GM12878 (cell line): Measurements from ENCODE around the gene PLCB4.

ENCODE experiments used
- CBFB ChIP-seq: IDR thresholded peaks from 2 replicates; pipeline ENCODE4 v1.6.1; 2016; ENCODE audit warnings: antibody characterized with exemption, low read depth
- CHD1 ChIP-seq: IDR thresholded peaks from 2 replicates; pipeline ENCODE4 v1.6.1; 2012; ENCODE audit warnings: low read depth, low read length, improper control_type of control experiment
- CREB1 ChIP-seq: IDR thresholded peaks from 2 replicates; pipeline ENCODE4 v1.6.1; 2012; ENCODE audit warnings: low read depth, mild to moderate bottlenecking, inconsistent platforms
- EGR1 ChIP-seq, 2 experiments: IDR thresholded peaks; 1 replicate in 1 of 2; 2 replicates in 1 of 2; pipeline ENCODE4 v1.6.1; 2011 to 2012; ENCODE audit warnings: low read depth in 2 of 2, low read length in 2 of 2, borderline replicate concordance in 1 of 2, mild to moderate bottlenecking in 1 of 2, moderate library complexity in 1 of 2
- POLR2A ChIP-seq: IDR thresholded peaks from 2 replicates; pipeline ENCODE4 v1.6.1; 2011; ENCODE audit warnings: low read depth, mild to moderate bottlenecking, low read length
- RBBP5 ChIP-seq: fragments of 200-600 bp; sonication (generic); conservative IDR thresholded peaks from 2 replicates; pipeline ENCODE4 v1.6.1; 2016
- YY1 ChIP-seq: IDR thresholded peaks from 2 replicates; pipeline ENCODE4 v1.6.1; 2011; ENCODE audit warnings: low read depth, mild to moderate bottlenecking, low read length
- ZBED1 ChIP-seq: IDR thresholded peaks from 2 replicates; pipeline ENCODE4 v1.6.1; 2016; ENCODE audit warnings: borderline replicate concordance
- TF ChIP-seq, protein P1 (sequence below), 3 experiments: IDR thresholded peaks in 2 of 3; conservative IDR thresholded peaks in 1 of 3; 2 replicates each; pipeline ENCODE4 v1.5.1; 2011; ENCODE audit warnings: low read depth in 3 of 3, low read length in 3 of 3, mild to moderate bottlenecking in 3 of 3, control low read depth in 2 of 3, moderate library complexity in 2 of 3, inconsistent platforms in 1 of 3, mixed read lengths in 1 of 3; ENCODE audit not compliant: control insufficient read depth in 2 of 3, insufficient read depth in 1 of 3; ENCODE audit errors: extremely low read depth in 1 of 3

GRCh38 chr20:9514072-9514460, 445.2 kb downstream of the PLCB4 start:
- no peak for TF ChIP-seq RBBP5
- TF ChIP-seq CREB1 = no peak
- TF ChIP-seq ZBED1 = no peak
- no peak for TF ChIP-seq CHD1
- TF ChIP-seq, protein P1, sequence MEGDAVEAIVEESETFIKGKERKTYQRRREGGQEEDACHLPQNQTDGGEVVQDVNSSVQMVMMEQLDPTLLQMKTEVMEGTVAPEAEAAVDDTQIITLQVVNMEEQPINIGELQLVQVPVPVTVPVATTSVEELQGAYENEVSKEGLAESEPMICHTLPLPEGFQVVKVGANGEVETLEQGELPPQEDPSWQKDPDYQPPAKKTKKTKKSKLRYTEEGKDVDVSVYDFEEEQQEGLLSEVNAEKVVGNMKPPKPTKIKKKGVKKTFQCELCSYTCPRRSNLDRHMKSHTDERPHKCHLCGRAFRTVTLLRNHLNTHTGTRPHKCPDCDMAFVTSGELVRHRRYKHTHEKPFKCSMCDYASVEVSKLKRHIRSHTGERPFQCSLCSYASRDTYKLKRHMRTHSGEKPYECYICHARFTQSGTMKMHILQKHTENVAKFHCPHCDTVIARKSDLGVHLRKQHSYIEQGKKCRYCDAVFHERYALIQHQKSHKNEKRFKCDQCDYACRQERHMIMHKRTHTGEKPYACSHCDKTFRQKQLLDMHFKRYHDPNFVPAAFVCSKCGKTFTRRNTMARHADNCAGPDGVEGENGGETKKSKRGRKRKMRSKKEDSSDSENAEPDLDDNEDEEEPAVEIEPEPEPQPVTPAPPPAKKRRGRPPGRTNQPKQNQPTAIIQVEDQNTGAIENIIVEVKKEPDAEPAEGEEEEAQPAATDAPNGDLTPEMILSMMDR (IDR thresholded peaks at IDR 0.05 in 2 of 3, conservative IDR thresholded peaks at IDR 0.05 in 1 of 3; ENCODE audit: control insufficient read depth in 2 of 3, extremely low read depth in 1 of 3, insufficient read depth in 1 of 3, low read depth in 3 of 3, low read length in 3 of 3) = no peak
- TF ChIP-seq POLR2A = no peak
- no peak for TF ChIP-seq CBFB
- TF ChIP-seq YY1 = no peak
- TF ChIP-seq EGR1 (IDR thresholded peaks at IDR 0.05; ENCODE audit: borderline replicate concordance in 1 of 2, low read depth in 2 of 2, low read length in 2 of 2) = no peak
